HG03354 (cell line): Measurements from ENCODE around the gene SPOCK1.
"Not testable (repeated sequence)": the region's sequence is repeated elsewhere in the genome, so short reads cannot be mapped to it uniquely, and the experiment has no call there.

Experiments
- ATAC-seq: cut with Tn5 transposase; IDR thresholded peaks from one replicate; pipeline ENCODE4 v1.9.1; 2021; ENCODE audit warnings: mild to moderate bottlenecking; ENCODE audit not compliant: unreplicated experiment, poor library complexity, severe bottlenecking

SPOCK1 gene

GRCh38 chr5:137254119-137255090 is 244.7 kb downstream of the SPOCK1 start:
- ATAC-seq: no peak

GRCh38 chr5:137252512-137252911 is 246.6 kb downstream of the SPOCK1 start:
- no peak for ATAC-seq

- ATAC-seq: no peak
Observed at GRCh38 chr5:137250421-137250820, 248.7 kb downstream of the SPOCK1 start.

GRCh38 chr5:137248527-137248926 is 250.6 kb downstream of the SPOCK1 start:
- no peak for ATAC-seq

- no peak for ATAC-seq
Observed at GRCh38 chr5:137245438-137245837, 253.7 kb downstream of the SPOCK1 start.

- no peak for ATAC-seq
Observed at GRCh38 chr5:137240285-137240684, 258.8 kb downstream of the SPOCK1 start.

- ATAC-seq: no peak
Observed at GRCh38 chr5:137236849-137237507, 262.1 kb downstream of the SPOCK1 start.

- no peak for ATAC-seq
Observed at GRCh38 chr5:137236252-137236651, 262.9 kb downstream of the SPOCK1 start.

GRCh38 chr5:137234973-137235943 is 263.9 kb downstream of the SPOCK1 start:
- ATAC-seq: no peak

- ATAC-seq: no peak
Observed at GRCh38 chr5:137233726-137234125, 265.4 kb downstream of the SPOCK1 start.

GRCh38 chr5:137233304-137233703 is 265.8 kb downstream of the SPOCK1 start:
- ATAC-seq: not testable (repeated sequence)

GRCh38 chr5:137231540-137231939 is 267.6 kb downstream of the SPOCK1 start:
- no peak for ATAC-seq

GRCh38 chr5:137228816-137229215 is 270.3 kb downstream of the SPOCK1 start:
- ATAC-seq: no peak

GRCh38 chr5:137226081-137226480 is 273.0 kb downstream of the SPOCK1 start:
- no peak for ATAC-seq

GRCh38 chr5:137223324-137224295 is 275.5 kb downstream of the SPOCK1 start:
- no peak for ATAC-seq

GRCh38 chr5:137221943-137222342 is 277.2 kb downstream of the SPOCK1 start:
- ATAC-seq: no peak

- ATAC-seq: peak; percentile 78
Observed at GRCh38 chr5:137220523-137220927, 278.6 kb downstream of the SPOCK1 start.

- ATAC-seq: no peak
Observed at GRCh38 chr5:137218896-137219295, 280.2 kb downstream of the SPOCK1 start.

GRCh38 chr5:137218471-137218870 is 280.7 kb downstream of the SPOCK1 start:
- no peak for ATAC-seq
